OCI-LY3 (cell line): ENCODE results near the gene MYH7.
"Not testable (repeated sequence)": the region's sequence is repeated elsewhere in the genome, so short reads cannot be mapped to it uniquely, and the experiment has no call there.

ENCODE experiments used
- H2AFZ ChIP-seq: fragments of 200-600, 300-600 bp; shearing (Covaris generic); 2 replicates; pipeline ENCODE4 v1.6.0; 2014; ENCODE audit warnings: antibody characterized with exemption, low read depth, low read length
- H3K27ac ChIP-seq: fragments of 200-600, 300-600 bp; sonication (generic); 2 replicates; pipeline ENCODE4 v1.5.1; 2014; ENCODE audit warnings: mild to moderate bottlenecking, low read length, moderate library complexity, mixed read lengths
- H3K27me3 ChIP-seq: fragments of 200-600, 300-600 bp; sonication (generic); 2 replicates; pipeline ENCODE4 v1.6.1; 2014; ENCODE audit warnings: low read depth, low read length, mixed read lengths
- H3K36me3 ChIP-seq: fragments of 200-600, 300-600 bp; sonication (generic); replicated peaks from 2 replicates; pipeline ENCODE3; 2014; ENCODE audit warnings: low read depth, low read length, mixed read lengths
- H3K4me1 ChIP-seq: fragments of 300-600, 200-600 bp; sonication (generic); 2 replicates; pipeline ENCODE4 v1.6.1; 2014; ENCODE audit warnings: low read length, mixed read lengths
- H3K4me2 ChIP-seq: fragments of 200-600, 300-600 bp; sonication (generic); 2 replicates; pipeline ENCODE4 v1.6.1; 2014; ENCODE audit warnings: low read length, mixed read lengths
- H3K4me3 ChIP-seq: fragments of 300-600, 200-600 bp; sonication (generic); 2 replicates; pipeline ENCODE4 v1.5.1; 2014; ENCODE audit warnings: antibody characterized with exemption, mild to moderate bottlenecking, low read length, moderate library complexity
- H3K79me2 ChIP-seq: fragments of 300-600, 200-600 bp; shearing (Covaris generic); 2 replicates; pipeline ENCODE4 v1.6.1; 2014; ENCODE audit warnings: mild to moderate bottlenecking, low read length, mixed read lengths
- H3K9ac ChIP-seq: fragments of 300-600, 200-600 bp; shearing (Covaris generic); 2 replicates; pipeline ENCODE4 v1.6.0; 2014; ENCODE audit warnings: mild to moderate bottlenecking, low read length, moderate library complexity
- H3K9me3 ChIP-seq: fragments of 200-600, 300-600 bp; shearing (Covaris generic); 2 replicates; pipeline ENCODE4 v1.6.1; 2014; ENCODE audit warnings: low read length, mixed read lengths; ENCODE audit not compliant: insufficient read depth
- H4K20me1 ChIP-seq: fragments of 200-600, 300-600 bp; sonication (generic); 2 replicates; pipeline ENCODE4 v1.6.1; 2016; ENCODE audit warnings: low read length, mixed read lengths; ENCODE audit not compliant: insufficient read depth
- EZH2phosphoT487 ChIP-seq: fragments of 200-600 bp; shearing (Covaris generic); IDR thresholded peaks from 2 replicates; pipeline ENCODE4 v1.6.1; 2018; ENCODE audit warnings: antibody characterized with exemption, mixed run types, low read depth
- TF ChIP-seq, protein P1 (sequence below): fragments of 200-600, 300-600 bp; sonication (generic); IDR thresholded peaks from 2 replicates; pipeline ENCODE4 v1.5.1; 2014; ENCODE audit warnings: antibody characterized with exemption, low read length, low read depth

MYH7 gene

DNA sequence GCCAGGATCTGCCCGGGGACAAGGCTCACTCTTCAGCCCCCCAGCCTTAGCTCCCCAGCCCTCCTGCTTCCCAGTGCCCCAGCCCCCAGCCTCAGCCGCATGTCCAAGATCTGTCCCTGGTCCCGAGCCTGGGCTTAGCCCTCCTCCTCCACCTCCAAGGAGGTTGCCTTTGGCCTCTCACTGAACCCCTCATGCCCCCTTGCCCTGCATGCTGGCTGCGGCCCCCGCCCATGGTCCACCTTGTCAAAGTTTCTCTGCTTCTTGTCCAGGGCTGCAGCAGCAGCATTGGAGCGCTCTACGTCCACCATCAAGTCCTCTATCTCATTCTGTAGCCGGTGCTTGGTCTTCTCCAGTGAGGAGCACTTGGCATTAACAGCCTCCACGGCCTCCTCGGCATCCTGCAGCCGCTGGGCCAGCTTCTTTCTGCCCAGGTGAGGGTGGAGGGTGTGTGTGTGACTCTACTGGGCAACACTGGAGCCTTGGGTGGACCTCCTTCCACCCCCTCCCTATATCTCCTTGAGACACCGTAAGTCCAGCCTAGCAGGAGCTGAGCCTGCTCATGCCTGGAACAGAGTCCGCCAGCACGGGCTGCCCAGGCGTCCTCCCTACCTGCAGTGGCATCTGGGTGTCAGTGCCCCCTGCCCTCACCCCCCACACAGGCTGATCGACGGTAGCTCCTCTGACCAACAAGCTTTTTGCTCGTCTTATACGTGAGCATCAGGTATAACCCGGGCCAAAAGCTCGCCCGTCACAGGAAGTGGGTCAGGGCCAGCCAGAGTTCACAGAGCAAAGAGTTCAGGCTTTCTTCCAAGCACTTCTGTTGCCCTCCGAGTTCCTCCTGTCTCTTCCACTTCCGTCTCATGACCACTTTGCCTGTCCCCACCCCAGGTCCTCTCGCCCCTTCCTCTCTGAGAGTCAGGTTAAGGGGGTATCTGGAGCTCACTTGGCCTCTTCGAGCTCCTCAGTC, 47.3 kb downstream of the MYH7 start:
- no peak overlapping the region for H3K9ac ChIP-seq
- H3K4me2 ChIP-seq, result no peak overlapping the region
- no peaks in the 10 kb centered on the region for H3K36me3 ChIP-seq
- no peaks in the 10 kb centered on the region for H4K20me1 ChIP-seq
- no peak overlapping the region for H2AFZ ChIP-seq
- H3K27me3 ChIP-seq, result peaks cover 8% of the 10 kb centered on the region
- no peak overlapping the region for H3K27ac ChIP-seq
- H3K79me2 ChIP-seq, result no peaks in the 10 kb centered on the region
- no peaks in the 10 kb centered on the region for H3K9me3 ChIP-seq
- TF ChIP-seq, protein P1, sequence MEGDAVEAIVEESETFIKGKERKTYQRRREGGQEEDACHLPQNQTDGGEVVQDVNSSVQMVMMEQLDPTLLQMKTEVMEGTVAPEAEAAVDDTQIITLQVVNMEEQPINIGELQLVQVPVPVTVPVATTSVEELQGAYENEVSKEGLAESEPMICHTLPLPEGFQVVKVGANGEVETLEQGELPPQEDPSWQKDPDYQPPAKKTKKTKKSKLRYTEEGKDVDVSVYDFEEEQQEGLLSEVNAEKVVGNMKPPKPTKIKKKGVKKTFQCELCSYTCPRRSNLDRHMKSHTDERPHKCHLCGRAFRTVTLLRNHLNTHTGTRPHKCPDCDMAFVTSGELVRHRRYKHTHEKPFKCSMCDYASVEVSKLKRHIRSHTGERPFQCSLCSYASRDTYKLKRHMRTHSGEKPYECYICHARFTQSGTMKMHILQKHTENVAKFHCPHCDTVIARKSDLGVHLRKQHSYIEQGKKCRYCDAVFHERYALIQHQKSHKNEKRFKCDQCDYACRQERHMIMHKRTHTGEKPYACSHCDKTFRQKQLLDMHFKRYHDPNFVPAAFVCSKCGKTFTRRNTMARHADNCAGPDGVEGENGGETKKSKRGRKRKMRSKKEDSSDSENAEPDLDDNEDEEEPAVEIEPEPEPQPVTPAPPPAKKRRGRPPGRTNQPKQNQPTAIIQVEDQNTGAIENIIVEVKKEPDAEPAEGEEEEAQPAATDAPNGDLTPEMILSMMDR, result no peak
- TF ChIP-seq EZH2phosphoT487, result no peak
- no peaks in the 10 kb centered on the region for H3K4me1 ChIP-seq
- H3K4me3 ChIP-seq, result no peak overlapping the region

DNA sequence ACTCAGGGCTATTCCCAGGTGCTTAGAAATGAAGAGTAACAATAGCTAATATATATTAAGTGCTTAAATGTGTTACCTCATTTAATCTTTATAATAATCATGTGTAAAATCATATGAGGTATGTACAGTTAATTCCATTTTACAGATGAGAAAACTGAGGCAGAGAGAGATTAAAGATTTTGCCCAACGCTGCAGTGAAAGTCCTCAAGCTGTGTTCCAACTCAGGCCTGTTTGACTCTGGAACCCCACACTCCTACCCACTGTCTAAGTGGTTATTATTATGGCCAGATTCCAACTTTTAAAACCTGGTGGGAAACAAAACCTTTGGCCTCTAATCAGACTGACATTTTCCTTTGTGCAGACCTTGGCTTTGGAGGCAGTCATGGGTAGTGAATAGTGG, 48.5 kb downstream of the MYH7 start:
- Histone ChIP-seq H3K4me3 (no peak overlapping the region), H2AFZ (no peak overlapping the region), H3K9me3 (no peaks in the 10 kb centered on the region), H4K20me1 (no peaks in the 10 kb centered on the region), H3K9ac (no peak overlapping the region), H3K79me2 (no peaks in the 10 kb centered on the region), H3K36me3 (no peaks in the 10 kb centered on the region), H3K4me2 (no peak overlapping the region), H3K4me1 (no peaks in the 10 kb centered on the region), H3K27ac (no peak overlapping the region), H3K27me3 (peaks cover 5% of the 10 kb centered on the region)
- TF ChIP-seq EZH2phosphoT487, result no peak
- TF ChIP-seq, protein P1, result no peak

DNA sequence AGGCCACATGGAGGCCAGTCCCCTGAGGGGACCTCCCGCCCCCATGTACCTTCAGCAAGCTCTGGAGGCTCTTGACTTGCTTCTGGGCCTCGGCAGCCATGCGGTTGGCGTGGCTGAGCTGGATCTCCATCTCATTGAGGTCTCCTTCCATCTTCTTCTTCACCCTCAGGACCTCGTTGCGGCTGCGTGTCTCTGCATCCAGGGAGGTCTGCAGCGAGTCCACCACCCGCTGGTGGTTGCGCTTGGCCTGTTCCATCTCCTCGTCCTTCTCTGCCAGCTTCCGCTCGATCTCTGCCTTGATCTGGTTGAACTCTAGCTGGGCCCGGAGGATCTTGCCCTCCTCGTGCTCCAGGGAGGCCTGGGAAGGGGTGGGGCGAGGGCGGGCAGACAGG, 49.2 kb downstream of the MYH7 start:
- H3K9ac ChIP-seq, H3K4me1 ChIP-seq, H3K9me3 ChIP-seq, H3K27ac ChIP-seq, H3K79me2 ChIP-seq, H3K4me2 ChIP-seq, H3K36me3 ChIP-seq, H3K4me3 ChIP-seq, H2AFZ ChIP-seq, H4K20me1 ChIP-seq, H3K27me3 ChIP-seq: not testable (repeated sequence)

- H3K79me2 ChIP-seq, result no peaks in the 10 kb centered on the region
- no peaks in the 10 kb centered on the region for H3K9me3 ChIP-seq
- H3K4me1 ChIP-seq, result no peaks in the 10 kb centered on the region
- H3K4me3 ChIP-seq, result no peak overlapping the region
- H2AFZ ChIP-seq, result no peak overlapping the region
- no peaks in the 10 kb centered on the region for H4K20me1 ChIP-seq
- H3K27me3 ChIP-seq, result peaks cover 4% of the 10 kb centered on the region
- H3K36me3 ChIP-seq, result no peaks in the 10 kb centered on the region
- no peak overlapping the region for H3K27ac ChIP-seq
- TF ChIP-seq, protein P1, result no peak
- TF ChIP-seq EZH2phosphoT487, result no peak
- H3K9ac ChIP-seq, result no peak overlapping the region
- H3K4me2 ChIP-seq, result no peak overlapping the region
Measured at GRCh38 chr14:23385642-23386265, 49.7 kb downstream of the MYH7 start.
